K562 (cell line): ENCODE data around the gene KCNH2. TPM values are rescaled to one million over a fixed set of nuclear protein-coding genes. Genes with fewer than 3 reads are reported as not detected.

ENCODE experiments used
- BRD9 ChIP-seq: fragments of 450-650 bp; IDR thresholded peaks from 2 replicates; pipeline ENCODE4 v1.6.1; 2018; ENCODE audit warnings: low read depth; ENCODE audit not compliant: partially characterized antibody
- GTF3C2 ChIP-seq: IDR thresholded peaks from 3 replicates; pipeline ENCODE4 v1.6.1; 2011; ENCODE audit warnings: borderline replicate concordance, mild to moderate bottlenecking, moderate library complexity; ENCODE audit not compliant: insufficient read length; ENCODE audit errors: extremely low read depth
- HIVEP1 ChIP-seq: fragments of 250-450 bp; sonication (Bioruptor Pico); IDR thresholded peaks from 2 replicates; pipeline ENCODE4 v1.4.0; 2020; ENCODE audit warnings: mild to moderate bottlenecking
- HMBOX1 ChIP-seq: sonication (generic); IDR thresholded peaks from 2 replicates; pipeline ENCODE4 v1.6.1; 2016
- MXD1 ChIP-seq: fragments of 250-450 bp; sonication (Bioruptor Pico); IDR thresholded peaks from 2 replicates; pipeline ENCODE4 v1.8.0; 2021; ENCODE audit warnings: borderline replicate concordance, mild to moderate bottlenecking, moderate library complexity; ENCODE audit not compliant: poor library complexity, severe bottlenecking
- TAF1 ChIP-seq: IDR thresholded peaks from 2 replicates; pipeline ENCODE4 v1.6.1; 2011; ENCODE audit warnings: mild to moderate bottlenecking, low read length, moderate library complexity; ENCODE audit not compliant: insufficient read depth, control insufficient read depth, severe bottlenecking; ENCODE audit errors: extremely low read depth
- TEAD2 ChIP-seq: fragments of 450-650 bp; IDR thresholded peaks from 2 replicates; pipeline ENCODE4 v1.6.1; 2016; ENCODE audit warnings: missing genetic modification characterization, control low read depth, missing compliant biosample characterization
- TRIM25 ChIP-seq: fragments of 450-650 bp; IDR thresholded peaks from 2 replicates; pipeline ENCODE4 v1.7.0; 2016; ENCODE audit warnings: borderline replicate concordance
- ZNF212 ChIP-seq: fragments of 450-650 bp; formaldehyde crosslinking; IDR thresholded peaks from 2 replicates; pipeline ENCODE4 v1.4.0; 2020; ENCODE audit warnings: mild to moderate bottlenecking
- polyA plus RNA-seq, 8 experiments: library from polyadenylated mRNA; depleted of rRNA in 4 of 8; stranded (reverse) in 5 of 8; unstranded in 3 of 8; fragments of >200 nt; fragmentation: Nextera tagmentation in 2 of 8; fragmentation: Illumina TruSeq in 1 of 8; extraction: Ambion mirVana in 2 of 8; extraction: Trizol in 1 of 8; gene quantifications; 2 replicates each; pipeline versions ENCODE4 v1.2.1 to v1.2.3, GENCODE V29; 2011 to 2014; ENCODE audit warnings: inconsistent platforms in 1 of 8, missing spikeins in 1 of 8
- total RNA-seq, 7 experiments: library from RNA; depleted of rRNA in 6 of 7; stranded (reverse); fragments of >200 nt in 6 of 7; fragmentation: Illumina TruSeq in 2 of 7; extraction: Trizol in 2 of 7; gene quantifications; 2 replicates each; pipeline versions ENCODE4 v1.2.1 to v1.2.3, GENCODE V29; 2011 to 2021; ENCODE audit warnings: low replicate concordance in 1 of 7
- TF ChIP-seq, protein P1 (sequence below), 2 experiments: fragments of 450-650 bp; IDR thresholded peaks; 2 replicates each; pipeline ENCODE4 v1.6.1; 2016; ENCODE audit warnings: mild to moderate bottlenecking in 2 of 2, borderline replicate concordance in 1 of 2, low read depth in 1 of 2, moderate library complexity in 1 of 2

The KCNH2 gene
- total and polyA plus RNA-seq, 9 of the 15 experiments (the other 6 are each of a cell fraction or from before 2014, with no cell fraction given), result 18.1 to 368 (median 218) TPM

DNA sequence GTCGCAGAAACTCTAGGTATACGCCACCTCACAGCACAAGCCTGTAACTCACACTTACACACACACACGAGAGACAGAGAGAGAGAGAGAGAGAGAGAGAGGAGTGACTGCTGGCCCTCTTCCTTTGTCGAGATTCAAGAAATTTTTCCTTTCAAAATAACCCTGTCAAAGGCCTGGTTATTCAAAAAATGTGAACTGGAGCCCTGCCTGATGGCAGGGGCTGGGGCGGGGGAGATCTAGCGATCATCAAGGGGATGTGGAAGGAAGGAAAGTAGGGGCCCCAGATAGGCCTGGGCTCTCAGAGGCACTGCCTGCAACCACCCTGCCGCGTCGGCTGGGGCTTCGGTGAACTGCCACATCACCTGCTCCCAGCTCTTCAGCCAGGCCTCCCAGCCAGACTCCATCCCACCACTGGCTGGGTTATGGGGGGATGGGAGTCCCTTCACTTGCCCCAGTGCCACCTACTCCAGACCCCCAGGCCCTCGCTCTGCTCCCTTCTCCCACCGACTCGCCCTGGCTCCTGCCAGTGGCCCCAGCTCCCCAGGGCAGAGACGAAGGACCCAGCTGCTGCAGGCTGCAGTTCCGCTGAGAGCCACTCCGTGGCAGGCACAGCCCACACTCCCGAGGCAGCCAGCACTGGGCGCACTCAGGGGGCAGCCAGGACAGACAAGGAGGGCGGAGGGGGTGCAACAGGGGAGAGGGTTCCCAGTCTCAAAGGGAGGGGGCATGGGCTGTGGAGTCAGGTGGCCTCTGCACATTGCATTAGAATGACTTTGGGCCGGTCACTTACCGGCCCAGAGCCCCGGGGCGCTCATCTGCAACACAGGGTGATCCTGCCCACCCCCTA, 15.3 kb downstream of the KCNH2 start (continued):
- TF ChIP-seq ZNF212, result no peak
- TF ChIP-seq TEAD2, result no peak
- peak; percentile 18 for TF ChIP-seq TAF1
- TF ChIP-seq GTF3C2, result no peak
- TF ChIP-seq HIVEP1 (CRISPR knock-in tag), result no peak
- TF ChIP-seq, protein P1, sequence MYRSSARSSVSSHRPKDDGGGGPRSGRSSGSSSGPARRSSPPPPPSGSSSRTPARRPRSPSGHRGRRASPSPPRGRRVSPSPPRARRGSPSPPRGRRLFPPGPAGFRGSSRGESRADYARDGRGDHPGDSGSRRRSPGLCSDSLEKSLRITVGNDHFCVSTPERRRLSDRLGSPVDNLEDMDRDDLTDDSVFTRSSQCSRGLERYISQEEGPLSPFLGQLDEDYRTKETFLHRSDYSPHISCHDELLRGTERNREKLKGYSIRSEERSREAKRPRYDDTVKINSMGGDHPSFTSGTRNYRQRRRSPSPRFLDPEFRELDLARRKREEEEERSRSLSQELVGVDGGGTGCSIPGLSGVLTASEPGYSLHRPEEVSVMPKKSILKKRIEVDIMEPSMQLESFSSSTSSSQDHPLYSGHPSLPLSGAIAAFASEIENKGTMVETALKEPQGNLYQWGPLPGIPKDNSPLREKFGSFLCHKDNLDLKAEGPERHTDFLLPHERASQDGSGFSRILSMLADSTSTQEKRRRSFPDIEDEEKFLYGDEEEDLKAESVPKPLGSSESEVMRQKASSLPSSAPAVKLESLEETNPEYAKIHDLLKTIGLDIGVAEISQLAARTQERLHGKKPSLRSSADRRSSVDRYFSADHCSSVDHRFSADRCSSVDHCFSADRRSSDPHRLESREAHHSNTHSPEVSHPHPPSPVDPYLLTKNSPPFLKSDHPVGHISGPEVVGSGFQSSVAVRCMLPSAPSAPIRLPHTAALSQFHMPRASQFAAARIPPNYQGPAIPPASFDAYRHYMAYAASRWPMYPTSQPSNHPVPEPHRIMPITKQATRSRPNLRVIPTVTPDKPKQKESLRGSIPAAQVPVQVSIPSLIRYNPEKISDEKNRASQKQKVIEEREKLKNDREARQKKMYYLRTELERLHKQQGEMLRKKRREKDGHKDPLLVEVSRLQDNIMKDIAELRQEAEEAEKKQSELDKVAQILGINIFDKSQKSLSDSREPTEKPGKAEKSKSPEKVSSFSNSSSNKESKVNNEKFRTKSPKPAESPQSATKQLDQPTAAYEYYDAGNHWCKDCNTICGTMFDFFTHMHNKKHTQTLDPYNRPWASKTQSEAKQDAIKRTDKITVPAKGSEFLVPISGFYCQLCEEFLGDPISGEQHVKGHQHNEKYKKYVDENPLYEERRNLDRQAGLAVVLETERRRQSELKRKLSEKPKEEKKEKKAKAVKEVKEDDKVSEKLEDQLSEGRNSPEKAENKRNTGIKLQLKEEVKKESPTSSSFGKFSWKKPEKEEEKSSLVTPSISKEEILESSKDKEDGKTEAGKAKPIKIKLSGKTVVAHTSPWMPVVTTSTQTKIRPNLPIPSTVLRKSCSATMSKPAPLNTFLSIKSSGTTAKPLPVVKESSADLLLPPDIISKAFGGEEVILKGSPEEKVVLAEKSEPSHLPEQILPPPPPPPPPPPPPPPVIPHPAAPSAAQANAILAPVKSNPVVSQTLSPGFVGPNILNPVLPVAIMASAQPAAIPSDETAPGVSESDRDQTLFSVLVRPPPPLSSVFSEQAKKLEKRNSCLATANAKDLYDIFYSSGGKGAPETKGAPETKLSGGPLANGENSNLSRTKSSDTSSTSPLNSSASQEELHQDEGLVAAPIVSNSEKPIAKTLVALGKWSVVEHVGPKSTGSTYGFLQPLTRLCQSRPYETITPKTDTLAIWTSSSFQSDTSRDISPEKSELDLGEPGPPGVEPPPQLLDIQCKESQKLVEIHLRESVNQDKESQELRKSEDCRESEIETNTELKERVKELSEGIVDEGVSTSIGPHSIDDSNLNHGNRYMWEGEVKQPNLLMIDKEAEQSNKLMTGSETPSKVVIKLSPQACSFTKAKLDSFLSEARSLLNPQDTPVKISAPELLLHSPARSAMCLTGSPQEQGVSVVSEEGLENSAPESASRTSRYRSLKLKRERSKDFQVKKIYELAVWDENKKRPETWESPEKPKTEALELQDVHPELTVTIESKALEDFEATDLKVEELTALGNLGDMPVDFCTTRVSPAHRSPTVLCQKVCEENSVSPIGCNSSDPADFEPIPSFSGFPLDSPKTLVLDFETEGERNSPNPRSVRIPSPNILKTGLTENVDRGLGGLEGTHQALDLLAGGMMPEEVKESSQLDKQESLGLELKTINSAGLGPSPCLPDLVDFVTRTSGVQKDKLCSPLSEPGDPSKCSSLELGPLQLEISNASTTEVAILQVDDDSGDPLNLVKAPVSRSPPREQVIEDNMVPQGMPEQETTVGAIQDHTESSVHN (IDR thresholded peaks at IDR 0.05; ENCODE audit: borderline replicate concordance in 1 of 2, low read depth in 1 of 2), result no peak
- TF ChIP-seq TRIM25, result no peak
- no peak for TF ChIP-seq MXD1 (CRISPR knock-in tag)
- no peak for TF ChIP-seq HMBOX1
- peak; percentile 87 for TF ChIP-seq BRD9
